K562 (cell line): ENCODE data around the gene ILKAP. TPM values are rescaled to one million over a fixed set of nuclear protein-coding genes. Genes with fewer than 3 reads are reported as not detected.
A peak's percentile ranks its signal among the peaks of the same experiment; 100 is the strongest.

Experiments used
- CC2D1A ChIP-seq: fragments of 450-650 bp; IDR thresholded peaks from 2 replicates; pipeline ENCODE4 v1.6.1; 2017; ENCODE audit warnings: mild to moderate bottlenecking
- CREBBP ChIP-seq: IDR thresholded peaks from one replicate; pipeline ENCODE4 v1.6.1; 2012; ENCODE audit warnings: low read depth, mild to moderate bottlenecking, control low read depth, inconsistent platforms, low read length
- CTBP1 ChIP-seq: fragments of 450-650 bp; IDR thresholded peaks from 2 replicates; pipeline ENCODE4 v1.6.1; 2016; ENCODE audit warnings: borderline replicate concordance
- ELF2 ChIP-seq: fragments of 250-450 bp; sonication (Bioruptor Pico); IDR thresholded peaks from 2 replicates; pipeline ENCODE4 v1.5.0; 2021; ENCODE audit warnings: mild to moderate bottlenecking
- NUFIP1 ChIP-seq: fragments of 450-650 bp; IDR thresholded peaks from 2 replicates; pipeline ENCODE4 v1.6.1; 2018; ENCODE audit not compliant: partially characterized antibody
- PTTG1 ChIP-seq: fragments of 450-650 bp; IDR thresholded peaks from 2 replicates; pipeline ENCODE4 v1.6.1; 2016; ENCODE audit warnings: low read depth, mild to moderate bottlenecking, missing genetic modification characterization, missing compliant biosample characterization
- SAFB ChIP-seq: fragments of 200-400 bp; formaldehyde crosslinking; IDR thresholded peaks from 2 replicates; pipeline ENCODE4 v1.6.1; 2017; ENCODE audit warnings: low read depth, low read length, borderline replicate concordance
- SIX5 ChIP-seq, 2 experiments: IDR thresholded peaks; 2 replicates each; pipeline ENCODE4 v1.6.1; 2011; ENCODE audit warnings: low read length in 2 of 2, borderline replicate concordance in 1 of 2, low read depth in 1 of 2, mild to moderate bottlenecking in 1 of 2, moderate library complexity in 1 of 2; ENCODE audit not compliant: insufficient read depth in 1 of 2
- SMARCA5 ChIP-seq: fragments of 450-650 bp; IDR thresholded peaks from 2 replicates; pipeline ENCODE4 v1.6.1; 2016
- SRSF3 ChIP-seq: fragments of 200-400 bp; formaldehyde crosslinking; IDR thresholded peaks from 2 replicates; pipeline ENCODE4 v1.6.1; 2016; ENCODE audit warnings: mild to moderate bottlenecking, low read length, moderate library complexity; ENCODE audit not compliant: insufficient read depth
- STAT5B ChIP-seq: fragments of 250-450 bp; sonication (Bioruptor Pico); IDR thresholded peaks from 2 replicates; pipeline ENCODE4 v1.8.0; 2021; ENCODE audit warnings: mild to moderate bottlenecking, inconsistent platforms
- ZNF133 ChIP-seq: fragments of 250-450 bp; sonication (Bioruptor Pico); IDR thresholded peaks from 2 replicates; pipeline ENCODE4 v1.4.0; 2020; ENCODE audit warnings: mild to moderate bottlenecking
- ZNF696 ChIP-seq: fragments of 250-450 bp; sonication (Bioruptor Pico); conservative IDR thresholded peaks from 2 replicates; pipeline ENCODE4 v1.4.0; 2020; ENCODE audit warnings: mild to moderate bottlenecking, moderate library complexity
- ZNF830 ChIP-seq: fragments of 250-450 bp; sonication (Bioruptor Pico); IDR thresholded peaks from 2 replicates; pipeline ENCODE4 v1.5.0; 2021; ENCODE audit warnings: mild to moderate bottlenecking
- polyA plus RNA-seq, 8 experiments: library from polyadenylated mRNA; depleted of rRNA in 4 of 8; stranded (reverse) in 5 of 8; unstranded in 3 of 8; fragments of >200 nt; fragmentation: Nextera tagmentation in 2 of 8; fragmentation: Illumina TruSeq in 1 of 8; extraction: Ambion mirVana in 2 of 8; extraction: Trizol in 1 of 8; gene quantifications; 2 replicates each; pipeline versions ENCODE4 v1.2.1 to v1.2.3, GENCODE V29; 2011 to 2014; ENCODE audit warnings: inconsistent platforms in 1 of 8, missing spikeins in 1 of 8
- total RNA-seq, 7 experiments: library from RNA; depleted of rRNA in 6 of 7; stranded (reverse); fragments of >200 nt in 6 of 7; fragmentation: Illumina TruSeq in 2 of 7; extraction: Trizol in 2 of 7; gene quantifications; 2 replicates each; pipeline versions ENCODE4 v1.2.1 to v1.2.3, GENCODE V29; 2011 to 2021; ENCODE audit warnings: low replicate concordance in 1 of 7
- TF ChIP-seq, protein P1 (sequence below), 3 experiments: fragments of 200-800 bp in 1 of 3; fragments of 250-450 bp in 1 of 3; fragments of 450-650 bp in 1 of 3; sonication (Bioruptor Pico) in 1 of 3; sonication (Bioruptor generic) in 1 of 3; formaldehyde crosslinking in 1 of 3; IDR thresholded peaks; 2 replicates each; pipeline versions ENCODE4 v1.6.1 to v1.8.0; 2016 to 2022; ENCODE audit warnings: mild to moderate bottlenecking in 2 of 3, missing genetic modification characterization in 2 of 3, missing compliant biosample characterization in 1 of 3, moderate library complexity in 1 of 3
- TF ChIP-seq, protein P2 (sequence below): fragments of 150-350 bp; IDR thresholded peaks from 2 replicates; pipeline ENCODE4 v1.6.1; 2014; ENCODE audit warnings: low read depth, mild to moderate bottlenecking, low read length, borderline replicate concordance
- TF ChIP-seq, protein P3 (sequence below): fragments of 250-450 bp; sonication (Bioruptor Pico); IDR thresholded peaks from 2 replicates; pipeline ENCODE4 v1.9.0; 2021; ENCODE audit warnings: mild to moderate bottlenecking, inconsistent platforms
- TF ChIP-seq, protein P4 (sequence below): IDR thresholded peaks from 2 replicates; pipeline ENCODE4 v1.6.1; 2011; ENCODE audit not compliant: insufficient read length; ENCODE audit errors: extremely low read depth

The ILKAP gene
- total and polyA plus RNA-seq, 9 of the 15 experiments (the other 6 are each of a cell fraction or from before 2014, with no cell fraction given) = 3.1 to 43.9 (median 20.7) TPM

DNA sequence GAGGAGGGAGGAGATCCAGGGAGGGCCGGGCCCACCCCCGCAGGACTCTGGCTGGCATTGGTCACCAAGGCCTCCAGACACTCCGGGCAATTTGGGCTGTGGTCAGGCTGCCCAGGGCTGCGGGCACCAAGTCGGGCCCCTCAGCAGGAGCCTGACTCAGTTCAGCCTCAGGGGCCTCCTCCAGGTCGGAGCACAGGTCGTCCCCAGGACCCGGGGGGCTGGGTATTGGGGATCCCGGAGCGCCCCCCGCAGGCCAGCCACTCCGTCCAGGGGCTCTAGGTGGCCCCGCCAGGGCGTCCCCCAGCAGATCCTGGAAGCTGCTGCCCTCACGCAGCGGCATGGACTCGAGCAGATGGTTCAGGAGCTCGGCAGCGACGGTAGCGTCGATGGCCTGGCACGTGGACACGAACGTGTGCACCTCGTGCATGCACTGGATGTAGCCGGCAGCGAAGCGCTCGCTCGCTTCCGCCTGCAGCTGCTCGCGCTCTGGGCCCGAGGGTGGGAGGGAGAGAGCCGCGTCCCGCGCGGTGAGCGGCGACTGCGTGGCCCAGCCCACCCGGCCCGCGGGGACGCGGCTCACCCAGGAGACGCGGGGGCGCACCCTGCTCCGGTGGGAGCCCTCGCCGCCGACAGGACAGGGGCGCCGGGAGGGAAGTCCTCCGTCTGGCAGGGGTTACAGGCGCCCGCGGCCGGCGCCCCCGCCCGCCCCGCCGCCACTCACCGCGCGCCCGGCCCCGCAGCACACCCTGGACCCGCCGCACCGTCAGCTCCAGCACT, 35.5 kb upstream of the ILKAP start (continued):
- TF ChIP-seq SMARCA5 = no peak
- no peak for TF ChIP-seq ZNF830 (CRISPR knock-in tag)
- TF ChIP-seq SRSF3 = no peak
- TF ChIP-seq CTBP1 = no peak; the same call in 1 of the 2 replicates
- TF ChIP-seq NUFIP1 = peak; percentile 50
- peak; percentile 37; the same call in 1 of the 2 replicates for TF ChIP-seq SAFB
- TF ChIP-seq, protein P1, sequence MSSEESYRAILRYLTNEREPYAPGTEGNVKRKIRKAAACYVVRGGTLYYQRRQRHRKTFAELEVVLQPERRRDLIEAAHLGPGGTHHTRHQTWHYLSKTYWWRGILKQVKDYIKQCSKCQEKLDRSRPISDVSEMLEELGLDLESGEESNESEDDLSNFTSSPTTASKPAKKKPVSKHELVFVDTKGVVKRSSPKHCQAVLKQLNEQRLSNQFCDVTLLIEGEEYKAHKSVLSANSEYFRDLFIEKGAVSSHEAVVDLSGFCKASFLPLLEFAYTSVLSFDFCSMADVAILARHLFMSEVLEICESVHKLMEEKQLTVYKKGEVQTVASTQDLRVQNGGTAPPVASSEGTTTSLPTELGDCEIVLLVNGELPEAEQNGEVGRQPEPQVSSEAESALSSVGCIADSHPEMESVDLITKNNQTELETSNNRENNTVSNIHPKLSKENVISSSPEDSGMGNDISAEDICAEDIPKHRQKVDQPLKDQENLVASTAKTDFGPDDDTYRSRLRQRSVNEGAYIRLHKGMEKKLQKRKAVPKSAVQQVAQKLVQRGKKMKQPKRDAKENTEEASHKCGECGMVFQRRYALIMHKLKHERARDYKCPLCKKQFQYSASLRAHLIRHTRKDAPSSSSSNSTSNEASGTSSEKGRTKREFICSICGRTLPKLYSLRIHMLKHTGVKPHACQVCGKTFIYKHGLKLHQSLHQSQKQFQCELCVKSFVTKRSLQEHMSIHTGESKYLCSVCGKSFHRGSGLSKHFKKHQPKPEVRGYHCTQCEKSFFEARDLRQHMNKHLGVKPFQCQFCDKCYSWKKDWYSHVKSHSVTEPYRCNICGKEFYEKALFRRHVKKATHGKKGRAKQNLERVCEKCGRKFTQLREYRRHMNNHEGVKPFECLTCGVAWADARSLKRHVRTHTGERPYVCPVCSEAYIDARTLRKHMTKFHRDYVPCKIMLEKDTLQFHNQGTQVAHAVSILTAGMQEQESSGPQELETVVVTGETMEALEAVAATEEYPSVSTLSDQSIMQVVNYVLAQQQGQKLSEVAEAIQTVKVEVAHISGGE (CRISPR knock-in tag; IDR thresholded peaks at IDR 0.05) = no peak
- TF ChIP-seq, protein P2, sequence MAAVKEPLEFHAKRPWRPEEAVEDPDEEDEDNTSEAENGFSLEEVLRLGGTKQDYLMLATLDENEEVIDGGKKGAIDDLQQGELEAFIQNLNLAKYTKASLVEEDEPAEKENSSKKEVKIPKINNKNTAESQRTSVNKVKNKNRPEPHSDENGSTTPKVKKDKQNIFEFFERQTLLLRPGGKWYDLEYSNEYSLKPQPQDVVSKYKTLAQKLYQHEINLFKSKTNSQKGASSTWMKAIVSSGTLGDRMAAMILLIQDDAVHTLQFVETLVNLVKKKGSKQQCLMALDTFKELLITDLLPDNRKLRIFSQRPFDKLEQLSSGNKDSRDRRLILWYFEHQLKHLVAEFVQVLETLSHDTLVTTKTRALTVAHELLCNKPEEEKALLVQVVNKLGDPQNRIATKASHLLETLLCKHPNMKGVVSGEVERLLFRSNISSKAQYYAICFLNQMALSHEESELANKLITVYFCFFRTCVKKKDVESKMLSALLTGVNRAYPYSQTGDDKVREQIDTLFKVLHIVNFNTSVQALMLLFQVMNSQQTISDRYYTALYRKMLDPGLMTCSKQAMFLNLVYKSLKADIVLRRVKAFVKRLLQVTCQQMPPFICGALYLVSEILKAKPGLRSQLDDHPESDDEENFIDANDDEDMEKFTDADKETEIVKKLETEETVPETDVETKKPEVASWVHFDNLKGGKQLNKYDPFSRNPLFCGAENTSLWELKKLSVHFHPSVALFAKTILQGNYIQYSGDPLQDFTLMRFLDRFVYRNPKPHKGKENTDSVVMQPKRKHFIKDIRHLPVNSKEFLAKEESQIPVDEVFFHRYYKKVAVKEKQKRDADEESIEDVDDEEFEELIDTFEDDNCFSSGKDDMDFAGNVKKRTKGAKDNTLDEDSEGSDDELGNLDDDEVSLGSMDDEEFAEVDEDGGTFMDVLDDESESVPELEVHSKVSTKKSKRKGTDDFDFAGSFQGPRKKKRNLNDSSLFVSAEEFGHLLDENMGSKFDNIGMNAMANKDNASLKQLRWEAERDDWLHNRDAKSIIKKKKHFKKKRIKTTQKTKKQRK = no peak
- no peak for TF ChIP-seq CC2D1A
- TF ChIP-seq CREBBP = no peak
- TF ChIP-seq, protein P3, sequence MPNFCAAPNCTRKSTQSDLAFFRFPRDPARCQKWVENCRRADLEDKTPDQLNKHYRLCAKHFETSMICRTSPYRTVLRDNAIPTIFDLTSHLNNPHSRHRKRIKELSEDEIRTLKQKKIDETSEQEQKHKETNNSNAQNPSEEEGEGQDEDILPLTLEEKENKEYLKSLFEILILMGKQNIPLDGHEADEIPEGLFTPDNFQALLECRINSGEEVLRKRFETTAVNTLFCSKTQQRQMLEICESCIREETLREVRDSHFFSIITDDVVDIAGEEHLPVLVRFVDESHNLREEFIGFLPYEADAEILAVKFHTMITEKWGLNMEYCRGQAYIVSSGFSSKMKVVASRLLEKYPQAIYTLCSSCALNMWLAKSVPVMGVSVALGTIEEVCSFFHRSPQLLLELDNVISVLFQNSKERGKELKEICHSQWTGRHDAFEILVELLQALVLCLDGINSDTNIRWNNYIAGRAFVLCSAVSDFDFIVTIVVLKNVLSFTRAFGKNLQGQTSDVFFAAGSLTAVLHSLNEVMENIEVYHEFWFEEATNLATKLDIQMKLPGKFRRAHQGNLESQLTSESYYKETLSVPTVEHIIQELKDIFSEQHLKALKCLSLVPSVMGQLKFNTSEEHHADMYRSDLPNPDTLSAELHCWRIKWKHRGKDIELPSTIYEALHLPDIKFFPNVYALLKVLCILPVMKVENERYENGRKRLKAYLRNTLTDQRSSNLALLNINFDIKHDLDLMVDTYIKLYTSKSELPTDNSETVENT (CRISPR knock-in tag) = no peak
- TF ChIP-seq STAT5B (CRISPR knock-in tag) = no peak
- TF ChIP-seq ZNF696 (CRISPR knock-in tag) = no peak
- no peak for TF ChIP-seq SIX5 (IDR thresholded peaks at IDR 0.05; ENCODE audit: borderline replicate concordance in 1 of 2, insufficient read depth in 1 of 2, low read depth in 1 of 2, low read length in 2 of 2)
- TF ChIP-seq ZNF133 (CRISPR knock-in tag) = no peak
- TF ChIP-seq PTTG1 (tag) = no peak
- TF ChIP-seq, protein P4, sequence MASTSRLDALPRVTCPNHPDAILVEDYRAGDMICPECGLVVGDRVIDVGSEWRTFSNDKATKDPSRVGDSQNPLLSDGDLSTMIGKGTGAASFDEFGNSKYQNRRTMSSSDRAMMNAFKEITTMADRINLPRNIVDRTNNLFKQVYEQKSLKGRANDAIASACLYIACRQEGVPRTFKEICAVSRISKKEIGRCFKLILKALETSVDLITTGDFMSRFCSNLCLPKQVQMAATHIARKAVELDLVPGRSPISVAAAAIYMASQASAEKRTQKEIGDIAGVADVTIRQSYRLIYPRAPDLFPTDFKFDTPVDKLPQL = no peak
- TF ChIP-seq ELF2 (CRISPR knock-in tag) = no peak
